ENCODE results near the gene TXK. TPM values are rescaled to one million over a fixed set of nuclear protein-coding genes. Genes with fewer than 3 reads are reported as not detected.
A peak's percentile ranks its signal among the peaks of the same experiment; 100 is the strongest.

Gene TXK
- total and polyA plus RNA-seq, 2 of the 13 experiments (the other 11 are each of a cell fraction or from before 2014, with no cell fraction given), result not detected

DNA sequence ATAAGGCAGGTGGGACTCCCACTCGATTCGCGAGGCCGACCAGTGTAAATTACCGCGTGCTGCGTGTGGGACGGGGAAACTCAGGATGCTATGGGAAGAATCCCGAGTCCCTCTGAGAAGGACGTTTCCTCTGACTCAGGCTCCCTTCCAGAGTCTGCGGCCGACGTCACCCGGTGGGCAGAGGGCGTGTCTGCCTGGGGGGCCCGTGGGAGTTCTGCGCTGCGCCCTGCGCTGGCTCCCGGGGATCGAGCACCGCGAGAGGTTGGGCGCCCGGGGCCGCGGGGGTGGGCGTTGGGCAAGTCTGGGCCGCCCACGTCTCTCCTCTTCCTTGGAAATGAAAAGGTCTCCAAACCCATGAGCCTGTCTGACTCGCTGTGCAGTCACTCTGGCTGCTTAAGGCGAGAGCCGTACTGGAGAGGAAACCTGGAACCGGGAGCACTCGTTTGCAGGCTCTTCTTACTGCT, 116.9 kb downstream of the TXK start (continued):
- TF ChIP-seq MAZ (IDR thresholded peaks at IDR 0.05; ENCODE audit: borderline replicate concordance, low read depth, low read length) (no peak), MAZ (CRISPR knock-in tag; IDR thresholded peaks at IDR 0.05; ENCODE audit: low read depth) (no peak), ZNF263 (CRISPR knock-in tag; IDR thresholded peaks at IDR 0.05) (peak; percentile 46; the same call in 1 of the 2 replicates), ZNF44 (CRISPR knock-in tag; IDR thresholded peaks at IDR 0.05) (no peak), ZBTB7A (CRISPR knock-in tag; IDR thresholded peaks at IDR 0.05) (peak; percentile 65), SALL2 (CRISPR knock-in tag; IDR thresholded peaks at IDR 0.05) (no peak), ZNF672 (CRISPR knock-in tag; IDR thresholded peaks at IDR 0.05) (no peak), MED8 (CRISPR knock-in tag; IDR thresholded peaks at IDR 0.05; ENCODE audit: insufficient replicate concordance) (no peak), ZNF207 (IDR thresholded peaks at IDR 0.05; ENCODE audit: borderline replicate concordance) (no peak), ZNF350 (CRISPR knock-in tag; IDR thresholded peaks at IDR 0.05; ENCODE audit: borderline replicate concordance, low read depth) (no peak), ZSCAN31 (CRISPR knock-in tag; IDR thresholded peaks at IDR 0.05; ENCODE audit: low read depth) (no peak), MIER3 (CRISPR knock-in tag; IDR thresholded peaks at IDR 0.05; ENCODE audit: borderline replicate concordance) (no peak), ARHGAP35 (CRISPR knock-in tag; IDR thresholded peaks at IDR 0.05; ENCODE audit: borderline replicate concordance) (0 out of 2 replicates have a peak, but pooled peaks have one; percentile 2), THAP11 (CRISPR knock-in tag; IDR thresholded peaks at IDR 0.05) (no peak), DR1 (CRISPR knock-in tag; IDR thresholded peaks at IDR 0.05) (no peak), ZNF253 (CRISPR knock-in tag; IDR thresholded peaks at IDR 0.05; ENCODE audit: borderline replicate concordance) (no peak), PITX1 (CRISPR knock-in tag; IDR thresholded peaks at IDR 0.05) (0 out of 2 replicates have a peak, but pooled peaks have one; percentile 19), ZNF713 (CRISPR knock-in tag; IDR thresholded peaks at IDR 0.05) (no peak), REL (CRISPR knock-in tag; conservative IDR thresholded peaks at IDR 0.05) (no peak), ZNF557 (CRISPR knock-in tag; IDR thresholded peaks at IDR 0.05) (no peak), ZNF558 (CRISPR knock-in tag; IDR thresholded peaks at IDR 0.05; ENCODE audit: borderline replicate concordance) (no peak)
- TF ChIP-seq, protein P1, sequence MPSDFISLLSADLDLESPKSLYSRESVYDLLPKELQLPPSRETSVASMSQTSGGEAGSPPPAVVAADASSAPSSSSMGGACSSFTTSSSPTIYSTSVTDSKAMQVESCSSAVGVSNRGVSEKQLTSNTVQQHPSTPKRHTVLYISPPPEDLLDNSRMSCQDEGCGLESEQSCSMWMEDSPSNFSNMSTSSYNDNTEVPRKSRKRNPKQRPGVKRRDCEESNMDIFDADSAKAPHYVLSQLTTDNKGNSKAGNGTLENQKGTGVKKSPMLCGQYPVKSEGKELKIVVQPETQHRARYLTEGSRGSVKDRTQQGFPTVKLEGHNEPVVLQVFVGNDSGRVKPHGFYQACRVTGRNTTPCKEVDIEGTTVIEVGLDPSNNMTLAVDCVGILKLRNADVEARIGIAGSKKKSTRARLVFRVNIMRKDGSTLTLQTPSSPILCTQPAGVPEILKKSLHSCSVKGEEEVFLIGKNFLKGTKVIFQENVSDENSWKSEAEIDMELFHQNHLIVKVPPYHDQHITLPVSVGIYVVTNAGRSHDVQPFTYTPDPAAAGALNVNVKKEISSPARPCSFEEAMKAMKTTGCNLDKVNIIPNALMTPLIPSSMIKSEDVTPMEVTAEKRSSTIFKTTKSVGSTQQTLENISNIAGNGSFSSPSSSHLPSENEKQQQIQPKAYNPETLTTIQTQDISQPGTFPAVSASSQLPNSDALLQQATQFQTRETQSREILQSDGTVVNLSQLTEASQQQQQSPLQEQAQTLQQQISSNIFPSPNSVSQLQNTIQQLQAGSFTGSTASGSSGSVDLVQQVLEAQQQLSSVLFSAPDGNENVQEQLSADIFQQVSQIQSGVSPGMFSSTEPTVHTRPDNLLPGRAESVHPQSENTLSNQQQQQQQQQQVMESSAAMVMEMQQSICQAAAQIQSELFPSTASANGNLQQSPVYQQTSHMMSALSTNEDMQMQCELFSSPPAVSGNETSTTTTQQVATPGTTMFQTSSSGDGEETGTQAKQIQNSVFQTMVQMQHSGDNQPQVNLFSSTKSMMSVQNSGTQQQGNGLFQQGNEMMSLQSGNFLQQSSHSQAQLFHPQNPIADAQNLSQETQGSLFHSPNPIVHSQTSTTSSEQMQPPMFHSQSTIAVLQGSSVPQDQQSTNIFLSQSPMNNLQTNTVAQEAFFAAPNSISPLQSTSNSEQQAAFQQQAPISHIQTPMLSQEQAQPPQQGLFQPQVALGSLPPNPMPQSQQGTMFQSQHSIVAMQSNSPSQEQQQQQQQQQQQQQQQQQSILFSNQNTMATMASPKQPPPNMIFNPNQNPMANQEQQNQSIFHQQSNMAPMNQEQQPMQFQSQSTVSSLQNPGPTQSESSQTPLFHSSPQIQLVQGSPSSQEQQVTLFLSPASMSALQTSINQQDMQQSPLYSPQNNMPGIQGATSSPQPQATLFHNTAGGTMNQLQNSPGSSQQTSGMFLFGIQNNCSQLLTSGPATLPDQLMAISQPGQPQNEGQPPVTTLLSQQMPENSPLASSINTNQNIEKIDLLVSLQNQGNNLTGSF (CRISPR knock-in tag; IDR thresholded peaks at IDR 0.05), result no peak
- TF ChIP-seq, protein P2, sequence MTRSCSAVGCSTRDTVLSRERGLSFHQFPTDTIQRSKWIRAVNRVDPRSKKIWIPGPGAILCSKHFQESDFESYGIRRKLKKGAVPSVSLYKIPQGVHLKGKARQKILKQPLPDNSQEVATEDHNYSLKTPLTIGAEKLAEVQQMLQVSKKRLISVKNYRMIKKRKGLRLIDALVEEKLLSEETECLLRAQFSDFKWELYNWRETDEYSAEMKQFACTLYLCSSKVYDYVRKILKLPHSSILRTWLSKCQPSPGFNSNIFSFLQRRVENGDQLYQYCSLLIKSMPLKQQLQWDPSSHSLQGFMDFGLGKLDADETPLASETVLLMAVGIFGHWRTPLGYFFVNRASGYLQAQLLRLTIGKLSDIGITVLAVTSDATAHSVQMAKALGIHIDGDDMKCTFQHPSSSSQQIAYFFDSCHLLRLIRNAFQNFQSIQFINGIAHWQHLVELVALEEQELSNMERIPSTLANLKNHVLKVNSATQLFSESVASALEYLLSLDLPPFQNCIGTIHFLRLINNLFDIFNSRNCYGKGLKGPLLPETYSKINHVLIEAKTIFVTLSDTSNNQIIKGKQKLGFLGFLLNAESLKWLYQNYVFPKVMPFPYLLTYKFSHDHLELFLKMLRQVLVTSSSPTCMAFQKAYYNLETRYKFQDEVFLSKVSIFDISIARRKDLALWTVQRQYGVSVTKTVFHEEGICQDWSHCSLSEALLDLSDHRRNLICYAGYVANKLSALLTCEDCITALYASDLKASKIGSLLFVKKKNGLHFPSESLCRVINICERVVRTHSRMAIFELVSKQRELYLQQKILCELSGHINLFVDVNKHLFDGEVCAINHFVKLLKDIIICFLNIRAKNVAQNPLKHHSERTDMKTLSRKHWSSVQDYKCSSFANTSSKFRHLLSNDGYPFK (CRISPR knock-in tag; IDR thresholded peaks at IDR 0.05; ENCODE audit: borderline replicate concordance), result no peak
- TF ChIP-seq, protein P3, sequence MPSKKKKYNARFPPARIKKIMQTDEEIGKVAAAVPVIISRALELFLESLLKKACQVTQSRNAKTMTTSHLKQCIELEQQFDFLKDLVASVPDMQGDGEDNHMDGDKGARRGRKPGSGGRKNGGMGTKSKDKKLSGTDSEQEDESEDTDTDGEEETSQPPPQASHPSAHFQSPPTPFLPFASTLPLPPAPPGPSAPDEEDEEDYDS (CRISPR knock-in tag; IDR thresholded peaks at IDR 0.05), result no peak

All from HepG2 (cell line).